HuH-7 (cell line): ENCODE measurements around the gene KRT16.
"Not testable (repeated sequence)": the region's sequence is repeated elsewhere in the genome, so short reads cannot be mapped to it uniquely, and the experiment has no call there.

Experiments
- DNase-seq: peaks from one replicate; pipeline ENCODE4 v3.0.0; 2011; ENCODE audit warnings: low spot score

Gene KRT16

GRCh38 chr17:41612376-41613160 lies at the start of gene KRT16:
KRT16 (minus strand) TSS chr17:41612767; CDS start chr17:41612688, 79 bp downstream.
- not testable (repeated sequence) for DNase-seq

GRCh38 chr17:41660221-41660711 lies 47.7 kb upstream of the KRT16 start:
- no peak for DNase-seq

- DNase-seq, result no peak
These were observed 47.1 kb upstream of the KRT16 start for GRCh38 chr17:41659427-41660212.

DNA sequence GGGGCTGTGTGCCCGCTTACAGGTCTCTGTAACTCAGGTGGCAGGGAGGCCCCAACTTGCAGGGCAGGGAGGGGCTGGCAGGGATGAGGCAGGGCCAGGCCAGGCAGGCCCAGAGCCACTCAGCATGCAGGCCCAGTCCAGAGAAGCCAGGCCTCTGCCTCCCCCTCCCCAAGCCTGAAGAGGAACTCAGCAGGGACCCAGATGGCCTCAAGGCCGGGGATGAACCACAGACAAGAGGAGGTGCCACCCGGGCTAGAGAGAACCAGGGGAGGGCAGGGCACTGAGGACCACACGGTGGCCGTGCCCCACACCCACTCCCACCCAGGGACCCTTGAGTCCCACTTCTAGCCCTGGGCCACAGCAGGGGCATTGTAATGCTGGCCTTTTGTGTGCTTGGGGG lies 46.3 kb upstream of the KRT16 start:
- no peak for DNase-seq

GRCh38 chr17:41657936-41658335 lies 45.4 kb upstream of the KRT16 start:
- DNase-seq, result no peak

DNA sequence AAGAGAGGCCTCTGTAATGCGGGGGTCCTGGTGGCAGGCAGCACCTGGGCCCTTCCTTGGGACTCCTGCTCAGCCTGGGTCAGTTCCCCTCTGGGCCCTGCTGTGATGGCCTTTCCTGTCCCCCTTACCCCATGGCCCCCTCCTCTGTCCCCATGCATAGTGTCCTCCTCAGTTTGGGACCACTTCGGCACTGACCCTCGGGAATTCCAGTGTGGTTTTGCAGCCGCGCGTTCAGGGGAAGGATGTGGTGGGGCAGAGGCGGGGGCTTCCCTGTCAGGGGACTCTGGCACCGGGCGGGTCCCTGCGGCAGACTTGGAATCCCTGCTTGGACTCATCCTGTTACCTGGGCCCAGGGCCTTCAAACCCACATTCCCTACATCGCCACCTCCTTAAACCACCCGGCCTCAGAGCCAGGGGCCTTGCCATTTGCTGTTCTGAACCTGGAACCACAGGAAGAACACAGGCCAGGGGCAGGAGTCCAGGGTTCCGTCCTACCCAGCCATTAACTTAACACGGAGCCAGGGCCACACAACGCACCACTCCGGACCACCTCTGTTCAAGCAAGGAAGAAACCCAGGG lies 44.7 kb upstream of the KRT16 start:
- DNase-seq, result no peak

GRCh38 chr17:41656249-41657023 lies 43.9 kb upstream of the KRT16 start:
- DNase-seq, result no peak

GRCh38 chr17:41655611-41656111 lies 43.1 kb upstream of the KRT16 start:
- no peak for DNase-seq

DNA sequence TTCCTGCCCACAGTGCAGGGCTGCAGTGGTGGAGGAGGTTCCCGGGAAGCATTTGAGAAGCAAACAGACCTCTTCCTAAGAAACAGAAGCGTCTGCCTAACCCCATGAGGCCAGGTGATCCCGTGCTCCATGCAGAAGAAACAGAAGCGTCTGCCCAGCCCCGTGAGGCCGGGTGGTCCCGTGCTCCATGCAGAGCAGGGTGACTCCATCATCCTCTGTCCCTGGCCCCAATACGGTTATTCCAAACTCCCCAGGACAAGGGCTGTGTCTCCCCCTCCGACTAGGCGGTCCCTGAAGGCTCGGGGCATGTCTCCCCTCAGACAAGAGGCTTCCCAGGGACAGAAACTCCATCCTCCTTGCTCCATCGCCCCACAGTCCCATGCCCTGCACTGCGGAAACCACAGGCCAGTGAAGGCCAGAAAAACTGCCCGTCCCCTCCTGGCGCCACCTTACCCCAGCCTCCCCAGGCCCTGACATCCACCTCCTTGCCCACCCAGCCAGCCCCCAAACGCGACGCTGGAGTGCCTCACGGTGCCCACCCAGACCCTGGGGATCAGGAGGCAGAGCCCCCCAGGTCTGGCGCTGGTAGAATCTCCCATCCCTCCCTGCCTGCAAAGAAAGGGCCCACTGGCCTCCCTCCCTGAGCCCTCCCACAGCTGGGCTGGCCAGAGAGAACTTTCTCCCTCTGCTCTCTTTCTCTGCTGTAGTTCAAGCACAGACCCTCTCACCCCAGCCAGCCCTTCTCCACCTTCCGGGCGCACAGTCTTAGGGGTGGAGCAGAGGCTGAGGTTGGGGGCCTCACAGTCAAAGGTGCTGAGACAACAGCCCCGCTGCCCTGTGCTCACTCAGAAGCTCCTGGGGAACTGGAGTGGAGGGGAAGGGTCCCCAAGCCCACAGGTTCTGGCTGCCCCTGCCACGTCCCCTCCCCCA lies 42.4 kb upstream of the KRT16 start:
- no peak for DNase-seq

GRCh38 chr17:41653892-41654677 lies 41.5 kb upstream of the KRT16 start:
- DNase-seq, result no peak

GRCh38 chr17:41653421-41653820 lies 40.9 kb upstream of the KRT16 start:
- DNase-seq, result no peak

- DNase-seq, result no peak
These were observed 39.9 kb upstream of the KRT16 start for GRCh38 chr17:41652461-41652970.

GRCh38 chr17:41651625-41652460 lies 39.3 kb upstream of the KRT16 start:
- no peak for DNase-seq

DNA sequence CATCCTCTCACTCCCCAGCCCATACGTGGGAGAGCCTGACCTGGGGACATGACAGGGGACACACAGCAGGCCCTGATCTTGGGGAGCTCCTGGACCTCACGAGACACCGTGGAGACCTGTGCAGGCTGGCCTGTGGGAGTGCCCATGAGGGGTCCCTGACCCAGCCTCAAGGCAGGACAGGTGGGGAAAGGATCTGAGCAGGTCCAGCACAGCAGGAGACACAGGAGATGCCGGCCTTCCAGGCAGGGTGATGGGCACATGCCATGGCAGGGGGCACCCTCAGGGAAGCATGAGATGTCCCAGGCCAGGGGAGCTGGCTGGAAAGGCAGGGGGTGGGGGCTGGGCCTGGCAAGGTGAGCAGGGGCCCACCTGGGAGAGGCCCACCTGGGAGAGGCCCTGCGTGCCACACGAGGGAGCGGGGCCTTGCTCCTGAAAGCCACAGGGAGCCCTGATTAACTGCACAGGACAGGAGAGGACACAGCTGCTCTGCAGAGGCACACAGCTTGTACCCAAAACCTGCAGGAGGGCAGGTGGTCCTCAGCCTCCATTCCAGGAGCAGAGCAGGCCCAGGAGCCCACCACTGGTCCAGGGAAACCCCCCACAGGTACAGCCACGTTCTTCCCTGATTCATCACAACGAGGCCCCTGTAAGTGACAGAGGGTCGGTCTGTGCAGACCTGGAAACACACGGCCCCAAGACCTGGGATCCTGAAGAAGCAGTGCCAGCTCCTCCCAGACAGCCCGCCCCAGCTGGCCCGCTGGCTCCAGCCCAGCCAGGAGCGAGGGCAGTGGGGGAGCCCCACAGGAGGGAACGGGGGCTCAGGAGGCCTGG lies 38.4 kb upstream of the KRT16 start:
- DNase-seq, result no peak

GRCh38 chr17:41649923-41650519 lies 37.5 kb upstream of the KRT16 start:
- DNase-seq, result no peak

DNA sequence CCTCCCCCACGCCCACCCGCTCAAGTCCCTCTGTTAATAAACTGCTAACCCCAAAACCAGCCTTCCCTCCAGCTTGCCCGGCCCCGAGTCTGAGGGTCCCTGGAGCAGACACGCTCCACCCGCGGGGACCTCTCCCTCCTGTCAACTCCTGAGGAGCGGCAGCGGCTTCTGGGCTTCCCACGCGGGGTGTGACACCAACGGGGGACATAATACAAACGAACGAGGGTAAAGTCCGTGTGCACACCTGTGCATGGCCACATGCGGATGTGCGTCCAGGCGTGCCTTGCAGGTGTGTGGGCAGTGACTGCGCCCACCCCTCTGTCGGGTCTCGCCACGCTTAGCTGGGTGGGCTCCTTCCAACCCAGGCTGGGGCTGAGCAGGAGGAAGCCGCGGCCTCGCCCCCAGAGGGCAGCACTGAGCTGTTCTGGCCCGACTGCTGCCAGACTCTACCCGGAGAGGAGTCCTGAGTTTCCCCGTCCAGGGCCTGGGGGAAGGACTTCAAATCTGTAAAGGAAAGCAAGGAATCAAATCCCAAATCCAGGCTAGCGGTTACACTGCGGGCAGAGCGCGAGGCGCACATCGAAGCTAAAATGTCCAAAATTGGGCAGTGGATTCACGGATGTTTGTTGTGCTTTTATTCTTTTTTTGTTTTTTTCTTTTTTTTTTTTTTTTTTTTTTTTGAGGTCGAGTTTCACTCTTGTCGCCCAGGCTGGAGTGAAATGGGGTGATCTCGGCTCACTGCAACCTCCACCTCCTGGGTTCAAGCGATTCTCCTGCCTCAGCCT lies 36.0 kb upstream of the KRT16 start:
- DNase-seq, result peak; percentile 96
